Measurements from ENCODE around the gene KLF3. TPM values are rescaled to one million over a fixed set of nuclear protein-coding genes. Genes with fewer than 3 reads are reported as not detected.

Gene KLF3
- total RNA-seq, 1 experiment from 2014 or later = 29.0 TPM

DNA sequence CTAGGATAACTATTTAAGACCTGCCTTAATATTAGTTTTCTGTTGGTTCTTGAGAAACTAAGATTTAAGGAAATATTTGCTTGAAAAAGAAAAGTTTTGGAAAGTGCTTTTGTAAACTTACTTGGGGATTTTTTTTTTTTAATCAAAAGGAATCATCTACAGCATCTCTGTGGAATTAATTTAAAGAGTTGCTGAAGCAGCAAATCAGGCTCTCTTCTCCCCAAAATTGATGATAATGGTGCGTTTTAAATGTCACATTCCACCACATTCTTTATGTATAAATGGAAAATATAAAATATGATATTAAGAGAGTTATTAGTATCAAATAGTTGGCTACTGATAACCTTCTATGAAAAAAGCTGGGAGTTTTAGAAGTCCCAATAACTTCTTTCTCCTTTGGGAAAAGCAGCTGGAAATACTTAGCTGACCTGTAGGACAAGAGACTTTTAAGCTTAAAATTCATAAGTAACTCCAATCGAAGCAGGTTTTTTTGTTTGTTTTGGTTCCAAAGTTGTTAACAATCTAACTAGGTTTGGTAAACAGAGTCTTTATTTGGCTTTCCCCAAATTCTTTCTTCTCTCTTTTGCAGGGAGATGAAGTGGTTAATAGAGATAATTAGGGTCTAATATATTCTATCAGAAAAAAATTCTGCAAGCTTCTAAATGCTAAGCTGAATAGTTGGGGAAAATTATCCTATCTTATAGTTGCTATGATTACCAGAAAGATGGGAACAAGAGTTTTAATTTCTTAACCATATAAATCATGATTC lies 4.4 kb downstream of the KLF3 start:
- H2AK5ac ChIP-seq (ENCODE audit: insufficient read length, low read length) = no peak overlapping the region
- H3K4me3 Mint-ChIP-seq = peak overlapping the region in 1 of 2 experiments; percentile 64; a peak in 1 of 5 replicates
- H4K20me1 ChIP-seq (ENCODE audit: control insufficient read depth, insufficient read depth, insufficient read length) = no peaks in the 10 kb centered on the region
- no peak overlapping the region for H4K5ac ChIP-seq (ENCODE audit: insufficient read length, low read depth, low read length)
- H4K8ac ChIP-seq (replicated peaks; ENCODE audit: insufficient read length, low read depth, low read length) = no peak overlapping the region
- no peak overlapping the region for H3T11ph ChIP-seq (ENCODE audit: low read length)
- H3K79me1 ChIP-seq (ENCODE audit: insufficient read depth, low read depth, low read length, poor library complexity, severe bottlenecking) = peaks cover 6% of the 10 kb centered on the region
- H3K9me3 Mint-ChIP-seq = peaks cover 0 to 2% of the 10 kb centered on the region in 2 experiments; a peak in 1 of 5 replicates
- H2BK5ac ChIP-seq (ENCODE audit: insufficient read length, low read length) = no peak overlapping the region
- H2BK12ac ChIP-seq (ENCODE audit: insufficient read length, low read depth, low read length) = no peak overlapping the region
- H3K56ac ChIP-seq (ENCODE audit: insufficient read length, low read depth, low read length) = no peak overlapping the region
- TF ChIP-seq, protein P1, sequence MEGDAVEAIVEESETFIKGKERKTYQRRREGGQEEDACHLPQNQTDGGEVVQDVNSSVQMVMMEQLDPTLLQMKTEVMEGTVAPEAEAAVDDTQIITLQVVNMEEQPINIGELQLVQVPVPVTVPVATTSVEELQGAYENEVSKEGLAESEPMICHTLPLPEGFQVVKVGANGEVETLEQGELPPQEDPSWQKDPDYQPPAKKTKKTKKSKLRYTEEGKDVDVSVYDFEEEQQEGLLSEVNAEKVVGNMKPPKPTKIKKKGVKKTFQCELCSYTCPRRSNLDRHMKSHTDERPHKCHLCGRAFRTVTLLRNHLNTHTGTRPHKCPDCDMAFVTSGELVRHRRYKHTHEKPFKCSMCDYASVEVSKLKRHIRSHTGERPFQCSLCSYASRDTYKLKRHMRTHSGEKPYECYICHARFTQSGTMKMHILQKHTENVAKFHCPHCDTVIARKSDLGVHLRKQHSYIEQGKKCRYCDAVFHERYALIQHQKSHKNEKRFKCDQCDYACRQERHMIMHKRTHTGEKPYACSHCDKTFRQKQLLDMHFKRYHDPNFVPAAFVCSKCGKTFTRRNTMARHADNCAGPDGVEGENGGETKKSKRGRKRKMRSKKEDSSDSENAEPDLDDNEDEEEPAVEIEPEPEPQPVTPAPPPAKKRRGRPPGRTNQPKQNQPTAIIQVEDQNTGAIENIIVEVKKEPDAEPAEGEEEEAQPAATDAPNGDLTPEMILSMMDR (conservative IDR thresholded peaks at IDR 0.05) = no peak
- no peak for DNase-seq
- no peak overlapping the region for H3K4me2 ChIP-seq (ENCODE audit: insufficient read depth, insufficient read length, low read length)
- H3K14ac ChIP-seq (ENCODE audit: insufficient read depth, low read length) = no peak overlapping the region
- H3K27me3 ChIP-seq (ENCODE audit: insufficient read depth, low read length) = no peaks in the 10 kb centered on the region; the same call in 1 of the 2 replicates
- H2BK120ac ChIP-seq (ENCODE audit: low read depth, low read length, poor library complexity, severe bottlenecking) = no peak overlapping the region
- peak overlapping the region; percentile 47 to 91 (median 76); a peak in 5 of 7 replicates for H3K27ac Mint-ChIP-seq
- peaks cover 3% of the 10 kb centered on the region for H3K23me2 ChIP-seq (ENCODE audit: insufficient read length, low read depth, low read length, poor library complexity, severe bottlenecking)
- no peak overlapping the region for H2BK15ac ChIP-seq (ENCODE audit: low read depth, low read length)
- no peak overlapping the region for H2BK20ac ChIP-seq (ENCODE audit: low read depth, low read length, poor library complexity, severe bottlenecking)
- no peak overlapping the region for H4K91ac ChIP-seq (ENCODE audit: insufficient read length, low read depth, low read length)
- no peak overlapping the region for H3K27ac ChIP-seq (ENCODE audit: insufficient read length, low read depth, low read length)
- whole genome bisulfite sequencing (ENCODE audit: extremely low coverage, insufficient read length, low lambda C conversion rate) = no CpG with 5 or more reads among the region's 2 CpGs
- peaks cover 7% of the 10 kb centered on the region; the same call in 1 of the 2 replicates for H3K4me1 ChIP-seq (ENCODE audit: insufficient read depth, low read length)
- peaks cover 19% of the 10 kb centered on the region; the same call in 1 of the 2 replicates for H3K79me2 ChIP-seq (ENCODE audit: insufficient read depth, low read length)
- no peaks in the 10 kb centered on the region for H3K27me3 Mint-ChIP-seq (ENCODE audit: low read depth)
- peaks cover 0 to 6% (median 3%) of the 10 kb centered on the region in 3 experiments; a peak in 5 of 7 replicates for H3K36me3 Mint-ChIP-seq (ENCODE audit: insufficient read depth in 1 of 3, low read depth in 3 of 3)
- no peaks in the 10 kb centered on the region for H3K9me3 ChIP-seq (ENCODE audit: control insufficient read depth, low read depth, low read length)
- H3K9ac ChIP-seq (ENCODE audit: extremely low read depth, insufficient read length, low read length) = no peak overlapping the region
- no peak overlapping the region for H3K18ac ChIP-seq (ENCODE audit: insufficient read length, low read depth, low read length)
- H2AFZ ChIP-seq (ENCODE audit: low read length) = no peak overlapping the region
- no peak overlapping the region for H3K4ac ChIP-seq (ENCODE audit: low read depth, low read length)
- peaks cover 71 to 82% of the 10 kb centered on the region in 2 experiments for H3K4me1 Mint-ChIP-seq
- H3K23ac ChIP-seq (ENCODE audit: insufficient read length, low read depth, low read length) = no peak overlapping the region
